GM10248 (cell line): ENCODE results near the gene TMEM132A.

Experiments used
- CTCF ChIA-PET: fragments of 300-600 bp; sonication (Branson Sonifier 250); formaldehyde crosslinking; extraction: SDS; loops from one replicate; lab custom pipeline; 2021; ENCODE audit warnings: antibody characterized with exemption; lab: Yijun Ruan, JAX
- POLR2A ChIA-PET: fragments of 350-650 bp; sonication (Branson Sonifier 250); formaldehyde crosslinking; extraction: SDS; loops from one replicate; lab custom pipeline; 2020; ENCODE audit warnings: antibody characterized with exemption; lab: Yijun Ruan, JAX
- DNase-seq: peaks from one replicate; pipeline ENCODE4 v3.0.0; 2012; ENCODE audit errors: extremely low spot score
- CTCF ChIP-seq: IDR thresholded peaks from 2 replicates; pipeline ENCODE4 v1.5.1; 2012; ENCODE audit warnings: mild to moderate bottlenecking, low read depth; ENCODE audit errors: extremely low read depth, missing control alignments, control extremely low read depth

TMEM132A gene

DNA sequence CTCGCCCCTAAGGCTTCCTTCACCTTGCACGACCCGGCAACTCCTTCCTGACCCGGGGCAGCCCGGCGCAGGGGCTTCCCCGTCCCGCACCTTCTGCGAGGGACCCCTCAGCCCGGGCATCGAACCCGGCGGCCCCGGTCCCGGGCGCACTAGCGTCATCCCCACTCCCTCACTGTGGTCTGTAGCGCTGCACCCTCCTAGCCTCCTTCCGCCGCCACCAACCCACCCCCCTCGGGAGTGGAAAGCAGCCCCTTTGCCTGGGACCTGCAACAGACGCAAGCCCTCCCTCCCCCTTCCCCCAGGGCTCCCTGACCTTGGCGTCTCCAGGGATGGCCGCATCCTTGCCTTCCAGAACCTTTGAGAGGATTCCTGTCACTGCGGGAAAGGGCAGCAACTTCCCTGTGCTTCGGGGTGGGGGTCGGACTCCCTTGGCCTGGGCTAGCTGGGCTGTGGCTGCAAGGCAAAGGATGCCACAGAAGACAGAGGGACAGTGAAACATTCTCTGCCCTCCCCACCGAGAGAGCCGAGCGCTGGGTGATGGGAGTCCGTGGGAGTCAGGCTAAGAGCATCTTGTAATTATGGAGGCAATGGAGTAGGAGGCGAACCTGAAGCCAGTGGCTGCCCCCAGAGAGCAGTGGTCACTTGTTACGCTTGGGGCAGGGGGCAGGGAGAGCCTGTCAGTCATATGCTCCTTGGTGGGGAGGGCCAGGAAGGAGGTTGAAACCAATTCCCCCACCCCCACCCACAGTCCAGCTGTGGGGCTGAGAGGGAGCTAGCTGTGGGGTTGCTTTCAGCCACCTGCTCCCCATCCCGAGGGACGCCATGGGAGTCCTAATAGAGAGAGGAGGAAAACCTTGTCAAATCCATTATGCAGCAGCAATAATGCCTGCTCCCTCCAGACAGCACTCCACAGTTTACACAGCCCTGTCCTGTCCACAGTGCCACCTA is 920 bp downstream of the TMEM132A start:
- DNase-seq: no peak
- TF ChIP-seq CTCF: no peak
- ChIA-PET POLR2A (no interaction called here), CTCF (interaction anchor here (1.3 to 1.9 kb wide), 2 partner anchors 10 to 26 kb away, joined by 4 to 5 read pairs; no protein-coding TSS in a partner anchor)

GRCh38 chr11:60925868-60926267 is 1.6 kb downstream of the TMEM132A start:
- DNase-seq: no peak
- ChIA-PET CTCF (interaction anchor here (1.3 to 1.9 kb wide), 2 partner anchors 10 to 27 kb away, joined by 4 to 5 read pairs; no protein-coding TSS in a partner anchor), POLR2A (no interaction called here)
- no peak for TF ChIP-seq CTCF

DNA sequence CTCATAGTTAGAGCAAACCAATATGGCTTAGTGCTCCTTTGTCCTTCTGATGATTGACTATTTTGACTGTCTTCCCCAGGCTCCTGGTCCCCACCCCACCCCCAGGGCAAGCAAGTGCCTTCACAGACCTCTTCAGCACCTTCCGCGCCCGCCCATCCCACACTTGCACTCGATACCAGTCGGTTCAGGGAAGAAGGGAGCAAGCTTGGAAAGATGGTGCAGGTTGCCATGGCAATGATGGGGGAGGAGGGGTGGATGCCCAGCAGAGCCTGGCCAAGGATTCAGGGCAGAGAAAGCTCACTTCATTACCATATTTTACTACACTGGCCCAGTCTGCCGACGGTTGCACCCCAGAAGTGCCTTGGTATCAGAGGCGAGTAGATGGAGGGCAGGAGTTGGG is 2.2 kb downstream of the TMEM132A start:
- no peak for TF ChIP-seq CTCF
- CTCF ChIA-PET: interaction anchor here (0.9 to 2.5 kb wide), 5 partner anchors 8 to 29 kb away, joined by 3 to 9 read pairs (median 5); no protein-coding TSS in a partner anchor
- POLR2A ChIA-PET: interaction anchor here (0.8 kb wide), 1 partner anchor 14 kb away, joined by 3 read pairs; no protein-coding TSS in a partner anchor
- no peak for DNase-seq

GRCh38 chr11:60927061-60927592 is 2.9 kb downstream of the TMEM132A start:
- ChIA-PET POLR2A (interaction anchor here (0.8 kb wide), 1 partner anchor 13 kb away, joined by 3 read pairs; no protein-coding TSS in a partner anchor), CTCF (interaction anchor here (0.9 to 2.5 kb wide), 6 partner anchors 8 to 44 kb away, joined by 3 to 9 read pairs (median 4); no protein-coding TSS in a partner anchor)

GRCh38 chr11:60927600-60927999 is 3.3 kb downstream of the TMEM132A start:
- no peak for TF ChIP-seq CTCF
- POLR2A ChIA-PET: no interaction called here
- CTCF ChIA-PET: interaction anchor here (0.8 to 2.5 kb wide), 9 partner anchors 9 to 96 kb away, joined by 3 to 9 read pairs (median 3); no protein-coding TSS in a partner anchor
- DNase-seq: no peak

More at GRCh38 chr11:60927061-60927592, 2.9 kb downstream of the TMEM132A start:
- TF ChIP-seq CTCF: no peak
- DNase-seq: no peak

DNA sequence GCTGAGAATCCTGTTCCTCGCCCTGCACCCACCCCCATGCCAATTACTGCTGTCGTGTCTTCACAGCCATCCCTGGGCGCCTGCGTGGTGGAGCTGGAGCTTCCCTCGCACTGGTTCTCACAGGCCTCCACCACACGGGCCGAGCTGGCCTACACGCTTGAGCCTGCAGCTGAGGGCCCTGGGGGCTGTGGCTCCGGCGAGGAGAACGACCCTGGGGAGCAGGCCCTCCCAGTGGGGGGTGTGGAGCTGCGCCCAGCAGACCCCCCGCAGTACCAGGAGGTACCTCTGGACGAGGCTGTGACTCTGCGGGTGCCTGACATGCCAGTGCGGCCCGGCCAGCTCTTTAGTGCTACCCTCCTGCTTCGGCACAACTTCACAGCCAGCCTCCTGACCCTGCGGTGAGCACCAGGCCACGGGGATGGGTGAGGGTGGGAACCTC is 4.3 kb downstream of the TMEM132A start:
- ChIA-PET POLR2A (interaction anchor here (1.1 to 1.9 kb wide), 2 partner anchors 13 to 15 kb away, joined by 3 to 5 read pairs; partner anchors contain the start of gene TMEM109), CTCF (interaction anchor here (0.8 to 2.5 kb wide), 8 partner anchors 9 to 200 kb away, joined by 3 to 9 read pairs (median 4); no protein-coding TSS in a partner anchor)
- DNase-seq: no peak
- no peak for TF ChIP-seq CTCF
